ENCODE results near the gene SORCS1. TPM values are rescaled to one million over a fixed set of nuclear protein-coding genes. Genes with fewer than 3 reads are reported as not detected.

The SORCS1 gene
- polyA plus RNA-seq, 4 donors = 4.5 to 19.8 (median 9.6) TPM

GRCh38 chr10:106626371-106626770 lies 538.1 kb downstream of the SORCS1 start:
- DNase-seq (ENCODE audit: low read depth in 4 of 4, low spot score in 3 of 4) = no peak

DNA sequence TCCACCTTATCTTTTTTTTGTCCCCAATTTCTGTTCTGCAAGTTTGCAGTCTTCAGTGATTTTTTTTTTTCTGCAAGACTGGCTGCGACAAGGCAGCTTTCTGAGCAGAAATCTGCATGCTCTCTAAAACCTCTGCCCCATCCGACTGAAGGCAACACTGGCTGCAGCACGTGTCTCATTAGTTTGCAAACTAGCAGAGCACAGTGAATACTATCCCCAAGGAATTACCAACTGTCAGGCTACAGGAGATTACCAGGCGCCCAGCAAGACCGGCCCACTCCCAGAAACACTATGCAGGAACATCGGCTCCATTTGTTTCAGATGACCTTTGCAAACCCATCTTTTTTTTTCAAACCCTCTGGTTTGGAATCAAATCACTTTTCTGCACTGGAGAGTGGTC lies 538.8 kb downstream of the SORCS1 start:
- DNase-seq (ENCODE audit: low read depth in 4 of 4, low spot score in 3 of 4) = no peak

- DNase-seq (ENCODE audit: low read depth in 4 of 4, low spot score in 3 of 4) = no peak
Measured at GRCh38 chr10:106619346-106619745, 545.2 kb downstream of the SORCS1 start.

- no peak for DNase-seq (ENCODE audit: low read depth in 4 of 4, low spot score in 3 of 4)
Measured at GRCh38 chr10:106618646-106619045, 545.9 kb downstream of the SORCS1 start.

DNA sequence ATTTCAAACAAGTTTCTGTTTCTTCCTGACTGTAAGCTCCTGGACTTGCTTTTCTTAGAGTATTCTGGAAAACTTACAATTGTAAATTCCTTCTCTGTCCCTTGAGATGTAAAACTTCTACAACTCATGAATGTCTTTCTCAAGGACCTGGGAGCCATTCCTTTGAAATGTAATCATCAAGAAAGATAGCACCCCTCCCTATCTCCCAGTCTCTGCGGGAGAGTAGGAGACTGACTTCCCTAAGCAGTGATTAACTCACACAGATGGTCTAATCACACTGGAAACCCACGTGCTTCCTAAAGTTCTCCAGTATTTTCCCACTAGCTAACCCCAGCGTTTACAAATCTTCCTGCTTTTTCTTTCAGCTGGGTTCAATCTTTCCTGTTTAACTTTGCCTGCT lies 549.4 kb downstream of the SORCS1 start:
- DNase-seq (ENCODE audit: low read depth in 4 of 4, low spot score in 3 of 4) = no peak

DNA sequence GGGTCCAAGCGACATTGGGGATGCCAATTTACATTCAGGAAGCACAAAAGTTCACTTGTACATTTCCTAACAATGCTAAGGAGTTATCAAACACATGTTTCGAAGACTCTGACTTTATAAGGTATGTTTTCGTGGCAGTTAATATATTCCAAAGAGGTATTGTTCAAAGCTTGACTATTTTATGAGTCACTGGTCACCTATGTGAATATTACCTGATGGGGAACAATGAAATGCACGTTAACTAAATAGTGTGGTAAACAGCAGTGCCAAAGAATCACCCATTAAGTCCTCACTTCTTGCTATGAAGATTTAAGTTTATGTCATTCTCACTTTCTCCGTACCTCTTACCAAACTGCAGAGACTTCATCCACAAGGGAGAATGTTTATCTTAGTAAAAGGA lies 550.2 kb downstream of the SORCS1 start:
- DNase-seq (ENCODE audit: low read depth in 4 of 4, low spot score in 3 of 4) = no peak

DNA sequence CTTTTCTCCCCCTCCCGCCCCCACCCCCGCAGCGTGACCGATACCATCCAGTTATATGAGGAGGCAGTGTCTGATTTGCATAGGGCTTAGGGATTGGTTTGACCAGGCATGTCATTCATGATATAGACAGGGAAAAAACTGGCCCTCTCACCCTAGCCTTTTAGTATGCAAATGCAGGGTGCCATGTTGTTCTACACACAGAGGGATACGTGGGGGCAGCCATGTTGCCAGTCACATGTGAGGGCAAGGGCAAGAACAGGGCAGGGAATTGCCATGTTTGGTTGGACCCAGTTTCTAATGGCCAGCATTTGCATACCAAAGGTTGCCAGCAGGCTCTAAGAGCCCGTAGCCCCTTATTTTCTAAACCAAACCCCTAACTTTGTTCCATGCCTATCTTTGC lies 552.1 kb downstream of the SORCS1 start:
- no peak for DNase-seq (ENCODE audit: low read depth in 4 of 4, low spot score in 3 of 4)

GRCh38 chr10:106609470-106610266 lies 554.8 kb downstream of the SORCS1 start:
- DNase-seq (ENCODE audit: low read depth in 4 of 4, low spot score in 3 of 4) = no peak

DNA sequence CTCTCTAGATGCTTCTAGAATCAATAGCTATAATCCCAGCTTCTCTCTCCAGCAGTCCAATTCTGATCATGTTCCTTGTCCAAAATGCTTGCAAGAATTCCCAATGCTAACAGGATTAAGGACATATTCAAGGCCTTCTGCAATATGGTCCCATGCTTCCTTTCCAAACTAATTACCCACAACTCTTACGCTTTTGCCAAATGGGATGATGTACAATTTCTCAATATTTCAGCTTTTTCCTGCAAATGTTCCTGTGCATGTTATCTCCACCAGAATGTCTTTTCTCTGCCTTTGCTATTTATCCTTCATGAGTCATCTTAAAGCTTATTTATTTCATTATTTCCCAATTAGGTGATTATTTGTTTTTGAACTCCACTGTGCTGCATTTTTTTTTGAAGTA lies 556.4 kb downstream of the SORCS1 start:
- DNase-seq (ENCODE audit: low read depth in 4 of 4, low spot score in 3 of 4) = no peak

DNA sequence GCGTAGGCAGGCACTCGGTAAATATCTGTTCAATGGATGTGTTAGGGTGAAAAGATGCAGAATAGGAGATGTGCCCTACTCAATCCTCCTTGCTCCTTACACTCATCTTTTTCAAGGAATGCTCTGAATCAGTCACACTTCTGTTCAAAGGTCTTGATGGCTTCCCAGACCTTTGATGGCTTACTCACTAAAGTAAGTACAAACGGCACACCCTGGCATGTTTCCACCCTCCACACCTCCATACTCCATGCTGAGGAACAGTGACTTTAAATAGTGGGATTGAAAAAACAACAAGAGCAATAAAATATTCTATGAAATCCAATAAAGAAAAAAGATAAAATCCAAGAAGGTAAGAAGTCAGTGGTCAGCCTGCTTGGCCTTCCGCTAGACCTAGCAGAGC lies 569.2 kb downstream of the SORCS1 start:
- DNase-seq (ENCODE audit: low read depth in 4 of 4, low spot score in 3 of 4) = no peak

- no peak for DNase-seq (ENCODE audit: low read depth in 4 of 4, low spot score in 3 of 4)
Measured at GRCh38 chr10:106593876-106594275, 570.6 kb downstream of the SORCS1 start.

DNA sequence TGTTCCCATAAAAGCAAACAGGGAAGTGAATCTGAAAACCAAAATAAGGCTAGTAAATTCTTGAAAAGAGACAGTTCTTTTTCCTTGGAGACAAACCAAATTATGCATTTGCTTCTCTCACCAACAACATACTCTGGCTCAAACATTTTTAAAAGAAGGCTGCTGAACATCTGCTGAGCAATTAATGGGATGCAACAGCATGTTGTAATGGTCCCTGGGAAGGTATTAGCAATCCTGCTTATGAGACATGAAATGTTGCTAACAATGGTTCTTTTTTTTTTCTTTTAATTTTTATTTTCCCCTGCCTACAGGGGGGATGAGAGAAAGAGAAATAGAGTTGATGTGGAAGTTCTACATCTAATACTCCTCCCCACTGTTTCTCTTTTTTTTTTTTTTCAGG lies 572.1 kb downstream of the SORCS1 start:
- DNase-seq (ENCODE audit: low read depth in 4 of 4, low spot score in 3 of 4) = no peak

DNA sequence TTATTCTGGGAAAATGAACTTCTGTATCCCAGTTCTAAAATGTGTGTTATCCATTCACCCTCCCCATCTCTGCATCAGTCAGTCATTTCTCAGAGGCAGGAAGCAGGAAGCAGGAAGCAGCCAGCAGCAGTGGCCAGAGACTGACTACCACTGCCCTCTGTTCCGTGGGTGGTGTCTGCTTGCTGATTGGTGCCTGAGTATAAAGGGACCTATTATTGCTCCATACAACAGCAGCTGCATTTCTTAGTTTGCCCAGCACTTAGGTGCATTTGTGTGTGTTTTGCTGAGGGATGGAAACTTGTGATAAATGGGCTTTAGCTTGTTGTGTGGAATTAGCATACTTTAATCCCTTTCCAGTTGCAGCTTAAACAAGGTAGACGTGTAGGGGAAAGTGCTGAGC lies 582.2 kb downstream of the SORCS1 start:
- DNase-seq (ENCODE audit: low read depth in 4 of 4, low spot score in 3 of 4) = no peak

- DNase-seq (ENCODE audit: low read depth in 4 of 4, low spot score in 3 of 4) = no peak
Measured at GRCh38 chr10:106577756-106578155, 586.8 kb downstream of the SORCS1 start.

- DNase-seq (ENCODE audit: low read depth in 4 of 4, low spot score in 3 of 4) = no peak
Measured at GRCh38 chr10:106577266-106577665, 587.2 kb downstream of the SORCS1 start.

DNA sequence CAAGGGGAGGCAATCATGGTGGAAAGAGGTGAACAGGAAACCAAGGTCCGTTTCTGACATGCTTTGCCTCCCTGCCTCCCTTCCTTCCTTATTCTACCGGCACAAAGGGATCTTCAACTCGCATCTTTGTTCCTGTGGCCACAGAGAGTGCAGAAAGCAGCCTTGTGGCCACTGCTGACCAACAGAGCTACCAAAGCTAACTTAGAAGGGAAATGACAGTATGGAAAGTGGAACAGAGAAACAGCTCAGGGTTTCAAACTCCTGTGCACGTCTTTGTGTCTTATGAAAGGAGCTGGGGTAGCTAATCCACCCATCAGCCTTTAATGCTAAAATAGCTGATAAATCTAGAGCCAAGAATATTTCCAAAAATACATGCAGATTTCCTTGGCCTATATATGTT lies 588.0 kb downstream of the SORCS1 start:
- DNase-seq (ENCODE audit: low read depth in 4 of 4, low spot score in 3 of 4) = no peak

DNA sequence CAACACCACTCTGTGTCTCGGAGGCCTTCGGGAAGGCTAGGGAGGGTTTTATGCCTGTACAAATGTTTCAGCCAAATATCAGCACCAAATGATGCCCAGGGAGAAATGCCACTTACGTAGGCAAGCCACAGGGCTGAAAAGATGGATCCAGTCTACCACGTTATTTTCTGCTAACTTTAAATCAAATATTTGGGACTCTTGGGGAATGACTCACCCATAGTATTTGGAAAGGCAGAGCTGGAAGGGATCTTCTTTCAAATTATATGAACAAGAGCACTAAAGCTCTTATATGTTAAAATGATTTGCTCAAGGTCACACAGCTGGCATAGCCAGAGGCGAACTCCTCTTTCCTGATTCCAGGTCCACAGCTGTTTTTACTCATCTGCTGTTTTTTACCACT lies 591.4 kb downstream of the SORCS1 start:
- DNase-seq (ENCODE audit: low read depth in 4 of 4, low spot score in 3 of 4) = no peak

GRCh38 chr10:106571192-106571946 lies 593.1 kb downstream of the SORCS1 start:
- DNase-seq (ENCODE audit: low read depth in 4 of 4, low spot score in 3 of 4) = peak in 1 of 4 donors; percentile 12

DNA sequence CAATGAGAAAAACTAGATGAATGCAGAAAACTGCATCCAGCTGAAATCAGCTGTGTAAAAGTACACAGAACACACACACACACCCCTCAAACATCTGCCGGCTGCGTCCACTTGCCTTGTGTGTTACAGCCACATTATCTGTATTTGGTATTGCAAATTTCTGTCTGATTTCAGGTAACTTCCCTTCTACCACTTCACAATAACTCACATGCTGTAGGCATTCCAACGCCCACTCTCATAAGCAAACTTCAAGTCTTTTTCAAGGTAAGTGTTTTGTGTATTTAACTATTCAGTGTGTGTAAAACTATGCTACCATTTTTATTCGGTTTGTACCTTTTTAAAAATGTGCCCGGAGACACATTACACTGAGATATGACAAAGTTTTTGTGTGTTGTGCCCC lies 594.2 kb downstream of the SORCS1 start:
- no peak for DNase-seq (ENCODE audit: low read depth in 4 of 4, low spot score in 3 of 4)

- DNase-seq (ENCODE audit: low read depth in 4 of 4, low spot score in 3 of 4) = no peak
Measured at GRCh38 chr10:106567629-106568028, 596.9 kb downstream of the SORCS1 start.

DNA sequence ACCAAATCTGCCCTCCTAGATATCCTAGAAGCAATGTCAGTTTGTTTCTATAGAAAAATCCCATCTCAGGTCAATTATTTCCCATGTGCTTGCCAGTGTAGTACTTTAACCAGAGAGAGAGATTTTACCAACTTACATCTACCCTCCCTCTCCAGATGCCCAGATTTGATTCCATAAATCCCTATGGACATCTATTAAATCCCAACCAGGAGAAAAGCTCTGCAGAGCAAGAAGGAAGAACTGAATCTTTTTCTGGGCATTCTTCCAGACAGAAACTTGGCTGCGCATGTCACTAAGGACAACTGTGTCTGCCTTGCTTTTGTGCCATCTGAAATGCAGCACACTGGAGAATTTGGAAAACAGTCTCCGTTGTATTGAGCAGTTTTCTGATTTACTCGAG lies 597.6 kb downstream of the SORCS1 start:
- no peak for DNase-seq (ENCODE audit: low read depth in 4 of 4, low spot score in 3 of 4)

- no peak for DNase-seq (ENCODE audit: low read depth in 4 of 4, low spot score in 3 of 4)
Measured at GRCh38 chr10:106565546-106565945, 599.0 kb downstream of the SORCS1 start.

Data from left renal pelvis (tissue), 4 donors.